Retinal pigment epithelial cell (primary cell): Measurements from ENCODE around the gene GALNT10.

ENCODE experiments used
- DNase-seq: peaks from one replicate; pipeline ENCODE4 v3.0.0-alpha.2; 2010; ENCODE audit warnings: low read depth
- H3K4me3 ChIP-seq: 2 replicates; pipeline ENCODE4 v1.5.1; 2011; ENCODE audit warnings: mild to moderate bottlenecking, low read length, control low read depth, moderate library complexity
- TF ChIP-seq, protein P1 (sequence below): conservative IDR thresholded peaks from 2 replicates; pipeline ENCODE4 v1.5.1; 2011; ENCODE audit warnings: low read depth, low read length, control low read depth, inconsistent platforms

GALNT10 gene

GRCh38 chr5:154411338-154411737 lies 220.8 kb downstream of the GALNT10 start:
- TF ChIP-seq, protein P1, sequence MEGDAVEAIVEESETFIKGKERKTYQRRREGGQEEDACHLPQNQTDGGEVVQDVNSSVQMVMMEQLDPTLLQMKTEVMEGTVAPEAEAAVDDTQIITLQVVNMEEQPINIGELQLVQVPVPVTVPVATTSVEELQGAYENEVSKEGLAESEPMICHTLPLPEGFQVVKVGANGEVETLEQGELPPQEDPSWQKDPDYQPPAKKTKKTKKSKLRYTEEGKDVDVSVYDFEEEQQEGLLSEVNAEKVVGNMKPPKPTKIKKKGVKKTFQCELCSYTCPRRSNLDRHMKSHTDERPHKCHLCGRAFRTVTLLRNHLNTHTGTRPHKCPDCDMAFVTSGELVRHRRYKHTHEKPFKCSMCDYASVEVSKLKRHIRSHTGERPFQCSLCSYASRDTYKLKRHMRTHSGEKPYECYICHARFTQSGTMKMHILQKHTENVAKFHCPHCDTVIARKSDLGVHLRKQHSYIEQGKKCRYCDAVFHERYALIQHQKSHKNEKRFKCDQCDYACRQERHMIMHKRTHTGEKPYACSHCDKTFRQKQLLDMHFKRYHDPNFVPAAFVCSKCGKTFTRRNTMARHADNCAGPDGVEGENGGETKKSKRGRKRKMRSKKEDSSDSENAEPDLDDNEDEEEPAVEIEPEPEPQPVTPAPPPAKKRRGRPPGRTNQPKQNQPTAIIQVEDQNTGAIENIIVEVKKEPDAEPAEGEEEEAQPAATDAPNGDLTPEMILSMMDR = no peak
- no peak for DNase-seq
- no peak overlapping the region for H3K4me3 ChIP-seq

DNA sequence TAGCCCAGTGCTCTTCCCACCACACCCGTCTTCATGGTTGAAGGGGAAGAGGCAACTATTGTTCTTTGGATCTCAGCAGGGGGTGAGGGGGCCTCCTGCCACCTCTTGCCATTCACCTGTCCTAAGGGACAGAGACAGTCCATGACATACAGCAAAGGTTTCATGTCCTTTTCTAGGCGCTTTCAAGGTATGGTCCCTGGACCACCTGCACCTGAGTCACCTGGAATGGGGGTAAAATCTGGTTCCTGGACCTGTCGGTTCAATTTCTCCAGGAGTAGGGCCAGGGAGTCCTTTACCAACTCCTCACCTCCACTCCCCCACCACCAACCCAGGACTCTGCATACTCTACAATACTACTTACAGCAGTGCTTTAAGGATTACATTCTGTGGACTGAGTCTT lies 221.8 kb downstream of the GALNT10 start:
- TF ChIP-seq, protein P1 = no peak
- no peak for DNase-seq
- H3K4me3 ChIP-seq = no peak overlapping the region

GRCh38 chr5:154412925-154413324 lies 222.4 kb downstream of the GALNT10 start:
- no peak for DNase-seq
- TF ChIP-seq, protein P1 = no peak
- H3K4me3 ChIP-seq = no peak overlapping the region

DNA sequence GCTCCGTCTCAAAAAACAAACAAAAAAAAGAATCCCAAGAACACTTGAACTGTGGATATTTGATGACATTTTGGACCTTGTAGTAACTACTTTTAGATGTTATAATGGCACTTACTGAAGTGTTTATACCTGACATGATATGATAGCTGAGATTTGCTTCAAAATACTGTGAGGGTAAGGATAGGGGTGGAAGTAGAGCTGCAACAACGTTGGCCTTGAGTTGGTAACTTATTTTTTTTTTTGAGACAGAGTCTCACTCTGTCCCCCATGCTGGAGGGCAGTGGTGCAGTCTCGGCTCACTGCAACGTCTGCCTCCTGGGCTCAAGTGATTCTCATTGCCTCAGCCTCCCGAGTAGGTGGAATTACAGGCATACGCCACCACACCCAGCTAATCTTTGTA lies 224.6 kb downstream of the GALNT10 start:
- DNase-seq = no peak
- H3K4me3 ChIP-seq = no peak overlapping the region
- TF ChIP-seq, protein P1 = no peak

DNA sequence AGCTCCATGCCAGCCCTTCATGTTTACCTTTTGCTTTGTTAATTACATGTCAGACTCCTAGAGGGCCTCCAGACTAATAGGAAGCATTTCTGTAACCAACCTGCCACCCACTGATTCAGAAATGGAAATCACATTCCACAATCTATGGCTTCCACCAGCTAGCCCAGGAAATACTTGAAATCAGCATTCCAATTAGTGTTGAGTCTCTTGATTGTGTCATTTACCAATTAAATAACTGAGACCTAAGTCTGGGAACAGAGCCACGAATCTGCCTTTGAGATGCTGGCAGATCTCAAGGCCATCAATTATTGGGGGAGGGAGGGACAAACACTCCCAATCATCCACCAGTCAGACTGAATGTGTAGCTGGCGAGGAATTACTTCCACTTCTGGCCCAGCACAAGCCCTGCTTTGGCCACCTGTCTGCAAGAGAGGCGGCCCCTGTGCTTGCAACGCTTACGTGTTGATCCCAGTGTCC lies 227.8 kb downstream of the GALNT10 start:
- no peak overlapping the region for H3K4me3 ChIP-seq
- DNase-seq = no peak
- TF ChIP-seq, protein P1 = no peak

- H3K4me3 ChIP-seq = no peak overlapping the region
- TF ChIP-seq, protein P1 = no peak
Observed at GRCh38 chr5:154419236-154419635, 228.7 kb downstream of the GALNT10 start.

DNA sequence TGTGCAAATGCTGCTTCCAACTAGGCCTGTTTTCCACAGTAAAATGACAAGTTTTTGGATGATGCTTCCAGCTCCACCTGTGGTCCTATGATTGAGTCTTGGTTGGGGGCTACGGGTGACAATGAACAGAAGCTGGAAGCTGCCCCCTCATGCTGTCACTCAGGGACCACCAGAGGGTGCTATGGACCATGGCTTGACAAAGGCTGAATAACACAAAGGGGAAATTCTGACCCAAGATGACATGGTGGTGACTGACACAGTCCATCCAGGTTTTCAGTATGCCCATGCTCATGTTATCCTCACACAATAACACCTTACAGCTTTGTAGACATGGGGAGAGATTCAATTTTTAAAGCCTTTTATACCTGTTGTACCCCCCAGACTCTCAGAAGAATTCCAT lies 231.3 kb downstream of the GALNT10 start:
- TF ChIP-seq, protein P1 = peak; percentile 59
- no peak overlapping the region for H3K4me3 ChIP-seq
- no peak for DNase-seq

More at GRCh38 chr5:154419236-154419635, 228.7 kb downstream of the GALNT10 start:
- DNase-seq = no peak
